Measurements from ENCODE around the gene FIBCD1.

FIBCD1 gene

DNA sequence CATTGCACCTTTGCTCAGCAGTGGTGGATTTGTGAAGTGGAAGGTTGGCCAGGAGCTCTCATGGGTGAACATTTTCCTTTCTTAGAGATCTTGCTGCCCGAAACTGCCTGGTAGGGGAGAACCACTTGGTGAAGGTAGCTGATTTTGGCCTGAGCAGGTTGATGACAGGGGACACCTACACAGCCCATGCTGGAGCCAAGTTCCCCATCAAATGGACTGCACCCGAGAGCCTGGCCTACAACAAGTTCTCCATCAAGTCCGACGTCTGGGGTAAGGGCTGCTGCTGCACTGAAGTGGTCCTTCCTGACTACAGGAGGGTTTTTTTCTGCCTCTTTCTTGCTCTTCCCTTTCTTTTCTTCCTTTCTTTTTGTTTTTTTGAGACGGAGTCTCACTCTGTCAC is 64.3 kb downstream of the FIBCD1 start:
- DNase-seq: no peak

DNA sequence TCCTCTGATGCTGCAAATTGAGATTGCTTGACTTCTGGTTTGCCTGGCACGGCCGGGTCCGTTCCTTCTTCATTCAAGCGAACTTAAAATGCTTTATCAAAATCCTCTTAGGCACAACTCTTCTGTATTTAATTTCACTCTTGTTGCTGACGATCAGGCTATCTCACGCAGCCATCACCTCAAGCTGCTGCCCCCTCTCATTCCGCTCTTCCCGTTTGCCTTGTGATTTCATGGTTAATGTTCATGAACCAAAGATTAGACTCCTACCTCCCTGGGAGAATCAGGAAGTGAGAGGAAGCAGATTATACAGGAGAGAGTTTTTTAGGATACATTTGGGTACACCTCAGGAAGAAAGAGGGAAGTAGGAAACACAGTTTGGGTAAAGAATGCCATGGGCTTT is 65.1 kb downstream of the FIBCD1 start:
- DNase-seq: no peak

DNA sequence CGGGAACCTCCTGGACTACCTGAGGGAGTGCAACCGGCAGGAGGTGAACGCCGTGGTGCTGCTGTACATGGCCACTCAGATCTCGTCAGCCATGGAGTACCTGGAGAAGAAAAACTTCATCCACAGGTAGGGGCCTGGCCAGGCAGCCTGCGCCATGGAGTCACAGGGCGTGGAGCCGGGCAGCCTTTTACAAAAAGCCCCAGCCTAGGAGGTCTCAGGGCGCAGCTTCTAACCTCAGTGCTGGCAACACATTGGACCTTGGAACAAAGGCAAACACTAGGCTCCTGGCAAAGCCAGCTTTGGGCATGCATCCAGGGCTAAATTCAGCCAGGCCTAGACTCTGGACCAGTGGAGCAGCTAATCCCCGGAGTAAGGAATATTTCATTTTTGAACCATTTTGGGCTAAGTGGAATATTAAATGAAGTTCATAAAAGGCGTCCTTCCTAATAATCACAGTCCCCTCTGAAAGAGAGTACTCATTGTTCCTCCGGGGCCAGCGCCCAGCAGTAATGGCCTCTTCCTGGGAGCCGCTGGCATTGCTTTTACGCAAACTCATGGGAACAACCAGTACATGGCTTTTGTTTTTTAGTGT is 66.0 kb downstream of the FIBCD1 start:
- no peak for DNase-seq

DNA sequence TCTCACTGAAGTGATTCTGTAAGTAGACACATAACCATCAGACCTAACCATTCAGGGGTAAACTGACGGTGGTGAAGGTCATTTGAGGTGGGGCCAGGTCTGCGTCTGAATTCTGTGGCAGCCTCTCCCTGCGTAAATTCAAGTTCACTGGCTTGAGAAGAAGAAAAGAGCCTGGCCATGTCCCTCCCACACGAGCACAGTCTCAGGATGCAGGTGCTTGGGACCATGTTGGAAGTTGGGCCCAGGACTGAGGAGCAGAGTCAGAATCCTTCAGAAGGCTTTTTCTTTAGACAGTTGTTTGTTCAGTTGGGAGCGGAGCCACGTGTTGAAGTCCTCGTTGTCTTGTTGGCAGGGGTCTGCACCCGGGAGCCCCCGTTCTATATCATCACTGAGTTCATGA is 66.5 kb downstream of the FIBCD1 start:
- no peak for DNase-seq

DNA sequence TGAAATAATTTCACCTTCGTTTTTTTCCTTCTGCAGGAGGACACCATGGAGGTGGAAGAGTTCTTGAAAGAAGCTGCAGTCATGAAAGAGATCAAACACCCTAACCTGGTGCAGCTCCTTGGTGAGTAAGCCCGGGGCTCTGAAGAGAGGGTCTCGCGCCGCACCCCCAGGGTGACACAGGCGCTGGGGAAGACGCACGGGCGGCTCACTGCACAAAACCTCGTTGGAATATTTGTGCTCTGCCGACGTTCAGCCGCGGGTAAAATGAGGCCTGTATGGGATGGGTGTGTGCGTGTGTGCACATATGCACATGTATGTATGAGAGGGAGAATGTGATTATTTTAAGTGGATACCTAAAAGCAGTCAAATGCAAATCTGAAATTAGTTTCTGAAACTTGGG is 67.0 kb downstream of the FIBCD1 start:
- DNase-seq: no peak

GRCh38 chr9:130871395-130872062 is 67.5 kb downstream of the FIBCD1 start:
- no peak for DNase-seq

- DNase-seq: no peak
Measured at GRCh38 chr9:130870491-130871381, 68.3 kb downstream of the FIBCD1 start.

DNA sequence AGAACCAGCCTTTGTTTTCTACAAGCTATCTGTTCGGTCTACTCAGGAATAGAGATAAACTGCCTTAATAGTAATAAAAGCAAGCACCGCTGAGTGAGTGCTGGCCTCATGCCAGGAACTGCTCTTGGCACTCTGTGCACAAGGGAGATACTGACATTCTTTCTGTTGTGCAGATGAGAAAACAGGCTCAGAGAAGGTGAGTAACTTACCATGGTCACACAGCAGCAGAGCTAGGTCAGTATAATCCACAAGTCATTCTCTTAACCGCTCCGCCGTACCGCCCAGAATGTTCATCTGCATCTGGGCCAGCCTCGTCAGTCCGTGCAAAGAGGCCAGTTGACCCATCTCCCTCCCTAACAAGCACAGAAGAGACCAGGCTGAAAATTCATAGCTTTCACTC is 69.8 kb downstream of the FIBCD1 start:
- DNase-seq: no peak

DNA sequence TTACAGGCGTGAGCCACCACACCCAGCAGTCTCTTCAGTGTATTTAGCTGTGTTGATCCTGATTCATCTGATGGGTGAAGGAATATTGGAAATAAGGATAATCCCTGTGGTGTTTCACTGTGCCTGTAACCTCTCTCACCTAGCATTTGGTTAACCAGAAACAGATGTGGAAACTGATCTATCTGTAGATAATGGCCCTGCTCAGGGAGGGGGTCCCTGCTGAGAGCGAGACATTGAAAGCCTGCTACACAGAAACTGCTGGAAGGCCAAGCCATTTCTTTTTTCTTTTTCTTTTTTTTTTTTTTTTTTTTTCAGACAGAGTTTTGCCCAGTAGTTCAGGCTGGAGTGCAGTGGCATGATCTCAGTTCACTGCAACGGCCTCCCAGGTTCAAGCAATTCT is 70.8 kb downstream of the FIBCD1 start:
- DNase-seq: no peak

DNA sequence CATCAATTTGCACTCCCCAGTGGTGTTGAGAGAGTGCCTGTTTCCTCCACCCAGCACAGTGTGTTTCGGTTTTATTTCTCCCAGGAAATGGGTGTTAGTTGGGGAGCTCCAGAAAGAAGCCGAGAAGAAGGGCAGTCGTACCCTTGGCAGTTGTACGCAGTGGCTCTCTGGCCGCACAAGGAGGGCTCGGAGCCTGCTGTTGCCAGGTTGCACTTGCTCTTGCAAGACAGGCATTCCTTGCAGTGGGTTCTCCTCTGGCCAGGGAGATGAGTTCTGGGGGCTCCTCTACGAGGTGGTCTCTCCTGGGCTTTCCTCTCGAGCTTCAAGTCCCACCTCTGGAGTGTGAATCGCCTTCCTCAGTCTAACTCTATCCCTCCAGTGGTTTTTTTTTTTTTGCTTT is 71.5 kb downstream of the FIBCD1 start:
- no peak for DNase-seq

- DNase-seq: peak; percentile 78
Measured at GRCh38 chr9:130866474-130866965, 72.5 kb downstream of the FIBCD1 start.

GRCh38 chr9:130865921-130866320 is 73.1 kb downstream of the FIBCD1 start:
- DNase-seq: no peak

GRCh38 chr9:130864541-130864940 is 74.5 kb downstream of the FIBCD1 start:
- no peak for DNase-seq

DNA sequence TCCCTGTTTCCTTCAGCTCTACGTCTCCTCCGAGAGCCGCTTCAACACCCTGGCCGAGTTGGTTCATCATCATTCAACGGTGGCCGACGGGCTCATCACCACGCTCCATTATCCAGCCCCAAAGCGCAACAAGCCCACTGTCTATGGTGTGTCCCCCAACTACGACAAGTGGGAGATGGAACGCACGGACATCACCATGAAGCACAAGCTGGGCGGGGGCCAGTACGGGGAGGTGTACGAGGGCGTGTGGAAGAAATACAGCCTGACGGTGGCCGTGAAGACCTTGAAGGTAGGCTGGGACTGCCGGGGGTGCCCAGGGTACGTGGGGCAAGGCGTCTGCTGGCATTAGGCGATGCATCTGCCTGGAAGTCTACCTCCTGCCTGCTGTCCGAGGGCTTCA is 76.3 kb downstream of the FIBCD1 start:
- DNase-seq: no peak

GRCh38 chr9:130862217-130862616 is 76.8 kb downstream of the FIBCD1 start:
- no peak for DNase-seq

GRCh38 chr9:130861372-130862180 is 77.5 kb downstream of the FIBCD1 start:
- DNase-seq: no peak

GRCh38 chr9:130860458-130861316 is 78.4 kb downstream of the FIBCD1 start:
- no peak for DNase-seq

- no peak for DNase-seq
Measured at GRCh38 chr9:130858739-130859705, 80.0 kb downstream of the FIBCD1 start.

DNA sequence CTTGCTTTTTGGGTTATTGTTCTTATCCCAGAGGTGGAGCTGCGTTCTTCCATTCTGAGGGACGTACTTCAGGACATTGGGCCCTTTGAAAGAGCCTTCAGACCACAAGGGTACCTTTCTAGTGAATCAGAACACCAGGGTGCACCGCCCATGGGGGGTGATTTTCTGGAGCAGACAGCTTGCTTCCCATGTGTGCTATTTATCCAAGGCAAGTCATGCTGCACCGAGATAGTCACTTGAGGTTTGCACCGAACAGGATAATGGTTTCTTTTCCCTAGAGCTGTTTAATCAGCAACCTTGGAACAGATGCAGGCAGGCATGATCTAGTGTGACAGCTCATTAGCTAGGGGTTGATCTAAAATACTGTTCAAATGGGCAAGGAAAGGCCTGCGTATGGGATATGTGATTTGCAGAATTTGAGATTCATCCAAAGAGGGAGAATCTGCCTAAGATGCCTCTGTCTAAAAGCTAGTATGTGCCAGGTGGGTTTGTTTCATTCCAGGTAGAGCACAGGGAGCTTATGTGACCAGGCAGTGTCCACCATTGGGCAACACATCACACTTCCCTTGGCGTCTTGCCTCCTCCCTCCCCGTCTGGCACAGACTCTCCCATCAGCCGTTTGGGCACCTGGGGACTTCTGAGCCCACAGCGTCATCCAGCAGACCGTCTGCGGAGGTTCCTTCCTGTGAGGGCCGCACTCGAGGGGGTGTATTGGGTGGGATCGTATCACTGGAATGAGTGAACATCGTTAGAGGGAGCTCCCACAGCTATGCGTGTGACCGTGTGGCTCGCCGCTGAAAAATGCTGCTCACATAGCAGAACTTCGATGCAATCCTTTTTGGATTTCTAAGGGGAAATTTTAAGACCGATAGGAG is 80.9 kb downstream of the FIBCD1 start:
- DNase-seq: no peak

DNA sequence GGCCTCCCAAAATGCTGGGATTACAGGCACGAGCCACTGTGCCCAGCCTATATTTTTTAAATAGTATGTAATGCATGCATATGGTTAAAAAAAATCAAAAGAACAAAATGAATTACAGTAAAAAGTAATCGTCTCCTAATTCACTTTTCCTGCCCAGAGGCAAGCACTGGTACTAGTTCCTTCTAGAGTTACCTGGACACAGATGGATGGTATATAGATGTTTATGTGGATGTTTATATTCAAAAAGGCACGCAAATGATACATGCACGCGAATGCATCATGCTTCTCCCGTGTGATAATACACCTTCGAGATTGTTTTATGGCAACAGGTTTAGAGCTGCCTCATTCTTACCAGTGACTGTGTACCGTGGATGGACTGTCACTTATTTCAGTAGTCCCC is 82.6 kb downstream of the FIBCD1 start:
- DNase-seq: no peak

Data from activated effector memory CD4-positive, alpha-beta T cell treated with anti-CD3 and anti-CD28 coated beads, Interleukin-2, amount 50 U/mL, for 16 hours (primary cell).